ENCODE measurements around the gene GAP43. TPM values are rescaled to one million over a fixed set of nuclear protein-coding genes. Genes with fewer than 3 reads are reported as not detected.

The GAP43 gene
- total RNA-seq, 1 experiment from 2014 or later = 31.6 TPM

DNA sequence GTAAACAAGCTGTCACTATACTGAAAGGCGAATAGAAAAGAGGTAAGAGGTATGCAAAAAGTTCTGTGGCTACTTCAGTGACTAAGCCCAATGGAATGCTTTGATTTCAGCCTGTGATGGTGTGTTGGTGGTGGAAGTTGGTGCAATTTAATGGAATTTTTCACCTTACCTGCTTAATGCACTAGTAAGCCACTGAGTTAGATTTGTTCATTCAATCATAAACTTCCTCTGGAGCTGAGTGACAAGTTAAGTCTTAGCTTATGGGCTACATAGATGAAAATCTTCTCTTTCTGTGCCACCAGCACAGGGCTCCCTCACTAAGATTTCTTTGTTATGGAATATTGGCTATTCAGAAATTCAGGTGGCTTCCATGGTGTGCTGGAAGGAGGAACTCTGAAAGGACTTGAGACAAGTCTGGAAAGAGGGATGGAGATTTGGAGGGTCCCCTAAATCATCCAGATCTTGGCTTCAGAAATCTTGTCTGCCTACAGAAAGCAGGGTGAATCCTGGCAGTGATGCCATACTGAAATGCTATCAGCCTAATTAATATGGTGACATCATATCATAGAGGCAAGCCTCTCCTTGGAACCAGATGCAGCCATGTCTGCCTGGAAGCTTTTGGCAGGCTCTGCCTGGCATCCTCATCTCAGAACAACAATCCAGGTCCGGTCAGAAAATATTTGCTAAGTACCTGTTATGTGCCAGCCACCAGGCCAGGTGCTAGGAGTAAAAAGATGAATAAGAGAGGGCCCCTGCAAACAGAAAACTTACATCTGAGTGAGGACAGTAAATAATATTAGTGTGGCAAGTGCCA lies 8.1 kb upstream of the GAP43 start:
- Histone ChIP-seq H3K27me3 (replicated peaks; ENCODE audit: insufficient read depth, low read depth, low read length, poor library complexity) (no peaks in the 10 kb centered on the region), H3K4me1 (ENCODE audit: insufficient read depth, low read length, poor library complexity, severe bottlenecking) (no peaks in the 10 kb centered on the region), H3K9me3 (ENCODE audit: low read depth, low read length, poor library complexity, severe bottlenecking) (no peaks in the 10 kb centered on the region), H3K4me3 (ENCODE audit: low read depth, low read length, poor library complexity, severe bottlenecking) (no peak overlapping the region), H3K27ac (ENCODE audit: low read depth, low read length, poor library complexity, severe bottlenecking) (no peak overlapping the region), H3K36me3 (ENCODE audit: insufficient read depth, low read length, poor library complexity, severe bottlenecking) (no peaks in the 10 kb centered on the region)
- POLR2A ChIA-PET (ENCODE audit: low non-redundant PET) = no interaction called here
- TF ChIP-seq, protein P1, sequence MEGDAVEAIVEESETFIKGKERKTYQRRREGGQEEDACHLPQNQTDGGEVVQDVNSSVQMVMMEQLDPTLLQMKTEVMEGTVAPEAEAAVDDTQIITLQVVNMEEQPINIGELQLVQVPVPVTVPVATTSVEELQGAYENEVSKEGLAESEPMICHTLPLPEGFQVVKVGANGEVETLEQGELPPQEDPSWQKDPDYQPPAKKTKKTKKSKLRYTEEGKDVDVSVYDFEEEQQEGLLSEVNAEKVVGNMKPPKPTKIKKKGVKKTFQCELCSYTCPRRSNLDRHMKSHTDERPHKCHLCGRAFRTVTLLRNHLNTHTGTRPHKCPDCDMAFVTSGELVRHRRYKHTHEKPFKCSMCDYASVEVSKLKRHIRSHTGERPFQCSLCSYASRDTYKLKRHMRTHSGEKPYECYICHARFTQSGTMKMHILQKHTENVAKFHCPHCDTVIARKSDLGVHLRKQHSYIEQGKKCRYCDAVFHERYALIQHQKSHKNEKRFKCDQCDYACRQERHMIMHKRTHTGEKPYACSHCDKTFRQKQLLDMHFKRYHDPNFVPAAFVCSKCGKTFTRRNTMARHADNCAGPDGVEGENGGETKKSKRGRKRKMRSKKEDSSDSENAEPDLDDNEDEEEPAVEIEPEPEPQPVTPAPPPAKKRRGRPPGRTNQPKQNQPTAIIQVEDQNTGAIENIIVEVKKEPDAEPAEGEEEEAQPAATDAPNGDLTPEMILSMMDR (conservative IDR thresholded peaks at IDR 0.05; ENCODE audit: low read depth, low read length) = no peak
- TF ChIP-seq EZH2 (IDR thresholded peaks at IDR 0.05; ENCODE audit: borderline replicate concordance, low read depth, low read length, poor library complexity, severe bottlenecking) = no peak
- DNase-seq (ENCODE audit: low spot score) = no peak
- CTCF ChIA-PET = no interaction called here
- no TSS peak for BruUV-seq (replicated peaks)
- intact Hi-C loops (cut with micrococcal nuclease; ENCODE audit: unreplicated experiment) = no loop called here

GRCh38 chr3:115616461-115616860 lies 6.8 kb upstream of the GAP43 start:
- H3K27ac ChIP-seq (ENCODE audit: low read depth, low read length, poor library complexity, severe bottlenecking) = no peak overlapping the region
- H3K27me3 ChIP-seq (replicated peaks; ENCODE audit: insufficient read depth, low read depth, low read length, poor library complexity) = no peaks in the 10 kb centered on the region
- no peaks in the 10 kb centered on the region for H3K4me1 ChIP-seq (ENCODE audit: insufficient read depth, low read length, poor library complexity, severe bottlenecking)
- POLR2A ChIA-PET (ENCODE audit: low non-redundant PET) = no interaction called here
- no peaks in the 10 kb centered on the region for H3K36me3 ChIP-seq (ENCODE audit: insufficient read depth, low read length, poor library complexity, severe bottlenecking)
- no peak for TF ChIP-seq EZH2 (IDR thresholded peaks at IDR 0.05; ENCODE audit: borderline replicate concordance, low read depth, low read length, poor library complexity, severe bottlenecking)
- TF ChIP-seq, protein P1 (conservative IDR thresholded peaks at IDR 0.05; ENCODE audit: low read depth, low read length) = no peak
- intact Hi-C loops (cut with micrococcal nuclease; ENCODE audit: unreplicated experiment) = no loop called here
- no TSS peak for BruUV-seq (replicated peaks)
- CTCF ChIA-PET = no interaction called here
- H3K4me3 ChIP-seq (ENCODE audit: low read depth, low read length, poor library complexity, severe bottlenecking) = no peak overlapping the region
- H3K9me3 ChIP-seq (ENCODE audit: low read depth, low read length, poor library complexity, severe bottlenecking) = no peaks in the 10 kb centered on the region
- DNase-seq (ENCODE audit: low spot score) = no peak

GRCh38 chr3:115617591-115617990 lies 5.7 kb upstream of the GAP43 start:
- CTCF ChIA-PET = no interaction called here

More at GRCh38 chr3:115617591-115617990, 5.7 kb upstream of the GAP43 start:
- Histone ChIP-seq H3K36me3 (ENCODE audit: insufficient read depth, low read length, poor library complexity, severe bottlenecking) (no peaks in the 10 kb centered on the region), H3K27ac (ENCODE audit: low read depth, low read length, poor library complexity, severe bottlenecking) (no peak overlapping the region), H3K4me3 (ENCODE audit: low read depth, low read length, poor library complexity, severe bottlenecking) (no peak overlapping the region), H3K9me3 (ENCODE audit: low read depth, low read length, poor library complexity, severe bottlenecking) (no peaks in the 10 kb centered on the region), H3K27me3 (replicated peaks; ENCODE audit: insufficient read depth, low read depth, low read length, poor library complexity) (no peaks in the 10 kb centered on the region), H3K4me1 (ENCODE audit: insufficient read depth, low read length, poor library complexity, severe bottlenecking) (no peaks in the 10 kb centered on the region)
- TF ChIP-seq, protein P1 (conservative IDR thresholded peaks at IDR 0.05; ENCODE audit: low read depth, low read length) = no peak
- TF ChIP-seq EZH2 (IDR thresholded peaks at IDR 0.05; ENCODE audit: borderline replicate concordance, low read depth, low read length, poor library complexity, severe bottlenecking) = no peak
- no peak for DNase-seq (ENCODE audit: low spot score)
- intact Hi-C loops (cut with micrococcal nuclease; ENCODE audit: unreplicated experiment) = no loop called here
- no TSS peak for BruUV-seq (replicated peaks)
- POLR2A ChIA-PET (ENCODE audit: low non-redundant PET) = interaction anchor here (0.5 kb wide), 1 partner anchor 118 kb away, joined by 8 read pairs; no protein-coding TSS in a partner anchor

All from A673 (cell line).